ENCODE measurements around the gene YPEL2. TPM values are rescaled to one million over a fixed set of nuclear protein-coding genes. Genes with fewer than 3 reads are reported as not detected.

The YPEL2 gene
- total and polyA plus RNA-seq, 2 of the 13 experiments (the other 11 are each of a cell fraction or from before 2014, with no cell fraction given), result 8.5 to 21.1 TPM

DNA sequence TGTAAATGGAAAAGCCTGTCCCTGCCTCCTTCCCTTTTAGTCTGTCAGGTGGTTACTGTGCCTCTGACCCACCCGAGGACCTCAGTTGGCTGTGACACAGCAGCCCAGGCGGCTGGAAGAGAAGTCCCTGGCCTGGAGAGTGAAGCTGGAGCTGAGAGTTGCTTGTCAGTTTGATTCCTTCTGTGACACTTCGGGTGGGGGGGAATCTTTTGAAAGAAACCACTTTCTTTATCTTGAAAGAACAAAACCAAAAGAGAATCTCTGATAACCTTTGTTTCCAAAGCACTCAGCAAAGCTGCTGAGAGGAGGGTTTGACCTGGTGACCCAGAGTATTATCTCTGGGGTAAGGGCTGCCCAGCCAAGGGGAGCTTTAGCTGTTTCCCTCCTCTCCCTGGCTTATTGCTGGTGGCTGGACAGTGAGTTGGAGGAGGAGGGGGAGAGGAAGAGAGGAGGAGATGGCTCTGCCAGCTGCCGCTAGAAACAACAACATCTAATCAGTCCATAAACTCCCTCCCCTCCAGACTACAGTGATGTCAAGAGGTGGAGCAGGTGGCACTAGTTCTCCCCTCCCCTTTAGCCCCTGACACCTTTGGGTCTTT is 34.0 kb downstream of the YPEL2 start:
- DNase-seq (ENCODE audit: low spot score), result peak; percentile 52
- intact Hi-C loops (cut with micrococcal nuclease; ENCODE audit: unreplicated experiment) (no loop called here), in situ Hi-C loops (cut with HindIII; ENCODE audit: extremely low pct_ligation_motif_present, low pct_unique_long_range_greater_than_20kb) (loop anchor here (5.0 kb wide), 2 partner anchors 33 to 57 kb away; partner anchors contain the start of gene YPEL2)
- no TSS peak for BruUV-seq (replicated peaks)
- 20% methylated on average over 4 of the region's 4 CpGs for WGBS (ENCODE audit: low lambda C conversion rate)
- H3K4me1 ChIP-seq (ENCODE audit: insufficient read depth, low read length), result peaks cover 68% of the 10 kb centered on the region
- H3K4me2 ChIP-seq (ENCODE audit: low read depth, low read length), result peak overlapping the region; percentile 92
- H3K27me3 ChIP-seq (ENCODE audit: control insufficient read depth in 1 of 2, insufficient read depth in 2 of 2, low read length in 2 of 2), result no peaks in the 10 kb centered on the region
- no peak for FAIRE-seq
- ChIA-PET CTCF (ENCODE audit: low intra/inter-chr PET ratio, low total read pairs) (no interaction called here), POLR2A (interaction anchor here (0.7 to 2.1 kb wide), 12 partner anchors 9 to 65 kb away, joined by 3 to 17 read pairs (median 6); no protein-coding TSS in a partner anchor)
- H3K36me3 ChIP-seq (replicated peaks in 1 of 2; ENCODE audit: control insufficient read depth in 1 of 2, insufficient read depth in 2 of 2, low read length in 2 of 2), result peaks cover 2 to 4% of the 10 kb centered on the region in 2 experiments; a peak in 3 of 5 replicates
- H2AFZ ChIP-seq (ENCODE audit: low read length), result no peak overlapping the region
- H3K4me3 ChIP-seq (replicated peaks in 1 of 3; ENCODE audit: insufficient read depth in 1 of 3, low read depth in 2 of 3, low read length in 3 of 3), result peak overlapping the region; percentile 11 to 62 (median 41); a peak in 4 of 6 replicates
- no peaks in the 10 kb centered on the region for H4K20me1 ChIP-seq (ENCODE audit: insufficient read depth, low read length)
- H3K9me3 ChIP-seq (ENCODE audit: low read length), result no peaks in the 10 kb centered on the region
- ATAC-seq, result peak; percentile 8
- peak overlapping the region; percentile 76 for H3K27ac ChIP-seq (ENCODE audit: extremely low read length, insufficient read depth, low read length)
- H3K79me2 ChIP-seq (ENCODE audit: insufficient read depth, low read length), result peaks cover 14% of the 10 kb centered on the region
- H3K9ac ChIP-seq (ENCODE audit: insufficient read depth, low read depth, low read length), result peak overlapping the region; percentile 58
- TF ChIP-seq ZNF17 (CRISPR knock-in tag; IDR thresholded peaks at IDR 0.05) (no peak), TEAD3 (CRISPR knock-in tag; optimal IDR thresholded peaks at IDR 0.05; ENCODE audit: borderline replicate concordance) (peak; percentile 66), ZNF775 (CRISPR knock-in tag; IDR thresholded peaks at IDR 0.05; ENCODE audit: borderline replicate concordance) (no peak), SP5 (CRISPR knock-in tag; IDR thresholded peaks at IDR 0.05; ENCODE audit: borderline replicate concordance, low read depth) (peak; percentile 65; the same call in 1 of the 2 replicates), ZNF260 (CRISPR knock-in tag; IDR thresholded peaks at IDR 0.05; ENCODE audit: borderline replicate concordance, low read depth) (no peak), ZBTB21 (CRISPR knock-in tag; IDR thresholded peaks at IDR 0.05) (no peak), BCL6 (CRISPR knock-in tag; IDR thresholded peaks at IDR 0.05) (peak; percentile 56), ZNF367 (CRISPR knock-in tag; IDR thresholded peaks at IDR 0.05; ENCODE audit: borderline replicate concordance) (no peak), ZFX (CRISPR knock-in tag; IDR thresholded peaks at IDR 0.05; ENCODE audit: low read depth) (0 out of 2 replicates have a peak, but pooled peaks have one; percentile 26), ZNF350 (CRISPR knock-in tag; IDR thresholded peaks at IDR 0.05; ENCODE audit: borderline replicate concordance, low read depth) (0 out of 2 replicates have a peak, but pooled peaks have one; percentile 20), FOXK1 (CRISPR knock-in tag; IDR thresholded peaks at IDR 0.05; ENCODE audit: borderline replicate concordance, low read depth) (0 out of 2 replicates have a peak, but pooled peaks have one; percentile 28), GPN1 (CRISPR knock-in tag; IDR thresholded peaks at IDR 0.05; ENCODE audit: borderline replicate concordance) (no peak), ZNF207 (IDR thresholded peaks at IDR 0.05; ENCODE audit: borderline replicate concordance) (no peak), ZNF891 (CRISPR knock-in tag; IDR thresholded peaks at IDR 0.05) (no peak), ZNF747 (CRISPR knock-in tag; IDR thresholded peaks at IDR 0.05; ENCODE audit: borderline replicate concordance) (0 out of 2 replicates have a peak, but pooled peaks have one; percentile 24), ZNF792 (CRISPR knock-in tag; IDR thresholded peaks at IDR 0.05) (0 out of 2 replicates have a peak, but pooled peaks have one; percentile 33), RXRB (CRISPR knock-in tag; IDR thresholded peaks at IDR 0.05; ENCODE audit: borderline replicate concordance) (0 out of 2 replicates have a peak, but pooled peaks have one; percentile 25), ZNF619 (CRISPR knock-in tag; IDR thresholded peaks at IDR 0.05) (peak; percentile 11; the same call in 1 of the 2 replicates), YY1 (IDR thresholded peaks at IDR 0.05; ENCODE audit: insufficient read depth, insufficient replicate concordance, low read depth, low read length) (no peak), ASH2L (IDR thresholded peaks at IDR 0.05; ENCODE audit: insufficient read length, low read depth, low read length) (no peak)
- TF ChIP-seq, protein P1, sequence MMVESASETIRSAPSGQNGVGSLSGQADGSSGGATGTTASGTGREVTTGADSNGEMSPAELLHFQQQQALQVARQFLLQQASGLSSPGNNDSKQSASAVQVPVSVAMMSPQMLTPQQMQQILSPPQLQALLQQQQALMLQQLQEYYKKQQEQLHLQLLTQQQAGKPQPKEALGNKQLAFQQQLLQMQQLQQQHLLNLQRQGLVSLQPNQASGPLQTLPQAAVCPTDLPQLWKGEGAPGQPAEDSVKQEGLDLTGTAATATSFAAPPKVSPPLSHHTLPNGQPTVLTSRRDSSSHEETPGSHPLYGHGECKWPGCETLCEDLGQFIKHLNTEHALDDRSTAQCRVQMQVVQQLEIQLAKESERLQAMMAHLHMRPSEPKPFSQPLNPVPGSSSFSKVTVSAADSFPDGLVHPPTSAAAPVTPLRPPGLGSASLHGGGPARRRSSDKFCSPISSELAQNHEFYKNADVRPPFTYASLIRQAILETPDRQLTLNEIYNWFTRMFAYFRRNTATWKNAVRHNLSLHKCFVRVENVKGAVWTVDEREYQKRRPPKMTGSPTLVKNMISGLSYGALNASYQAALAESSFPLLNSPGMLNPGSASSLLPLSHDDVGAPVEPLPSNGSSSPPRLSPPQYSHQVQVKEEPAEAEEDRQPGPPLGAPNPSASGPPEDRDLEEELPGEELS (CRISPR knock-in tag; IDR thresholded peaks at IDR 0.05), result peak; percentile 55; the same call in 1 of the 2 replicates
- TF ChIP-seq, protein P2, sequence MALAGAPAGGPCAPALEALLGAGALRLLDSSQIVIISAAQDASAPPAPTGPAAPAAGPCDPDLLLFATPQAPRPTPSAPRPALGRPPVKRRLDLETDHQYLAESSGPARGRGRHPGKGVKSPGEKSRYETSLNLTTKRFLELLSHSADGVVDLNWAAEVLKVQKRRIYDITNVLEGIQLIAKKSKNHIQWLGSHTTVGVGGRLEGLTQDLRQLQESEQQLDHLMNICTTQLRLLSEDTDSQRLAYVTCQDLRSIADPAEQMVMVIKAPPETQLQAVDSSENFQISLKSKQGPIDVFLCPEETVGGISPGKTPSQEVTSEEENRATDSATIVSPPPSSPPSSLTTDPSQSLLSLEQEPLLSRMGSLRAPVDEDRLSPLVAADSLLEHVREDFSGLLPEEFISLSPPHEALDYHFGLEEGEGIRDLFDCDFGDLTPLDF (CRISPR knock-in tag; IDR thresholded peaks at IDR 0.05), result no peak
